ENCODE results near the gene BCKDHB.

Gene BCKDHB

DNA sequence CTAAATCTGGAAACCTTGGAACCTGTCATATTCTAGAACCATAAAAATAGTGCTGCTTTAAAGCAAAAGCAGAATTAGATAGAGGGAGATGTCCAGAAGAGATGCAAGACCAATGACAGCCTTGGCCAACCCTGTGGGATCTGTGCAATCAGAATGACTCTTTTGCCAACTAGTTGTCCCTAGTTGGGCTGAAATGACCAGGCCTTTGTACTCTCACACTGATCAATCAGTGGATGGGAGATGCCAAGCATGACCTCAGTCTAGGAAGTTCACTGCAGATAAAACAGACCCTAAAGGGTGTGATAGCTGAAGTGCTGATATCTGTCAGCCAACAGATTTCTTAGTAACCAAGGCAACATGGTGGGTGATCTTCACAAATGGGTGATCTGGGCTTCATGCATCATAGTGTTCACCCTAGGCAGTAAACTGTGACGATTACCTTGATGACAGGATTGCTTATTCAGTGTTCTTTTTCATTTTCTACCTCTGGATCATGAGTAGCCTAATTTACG is 52.1 kb downstream of the BCKDHB start:
- TF ChIP-seq, protein P1, sequence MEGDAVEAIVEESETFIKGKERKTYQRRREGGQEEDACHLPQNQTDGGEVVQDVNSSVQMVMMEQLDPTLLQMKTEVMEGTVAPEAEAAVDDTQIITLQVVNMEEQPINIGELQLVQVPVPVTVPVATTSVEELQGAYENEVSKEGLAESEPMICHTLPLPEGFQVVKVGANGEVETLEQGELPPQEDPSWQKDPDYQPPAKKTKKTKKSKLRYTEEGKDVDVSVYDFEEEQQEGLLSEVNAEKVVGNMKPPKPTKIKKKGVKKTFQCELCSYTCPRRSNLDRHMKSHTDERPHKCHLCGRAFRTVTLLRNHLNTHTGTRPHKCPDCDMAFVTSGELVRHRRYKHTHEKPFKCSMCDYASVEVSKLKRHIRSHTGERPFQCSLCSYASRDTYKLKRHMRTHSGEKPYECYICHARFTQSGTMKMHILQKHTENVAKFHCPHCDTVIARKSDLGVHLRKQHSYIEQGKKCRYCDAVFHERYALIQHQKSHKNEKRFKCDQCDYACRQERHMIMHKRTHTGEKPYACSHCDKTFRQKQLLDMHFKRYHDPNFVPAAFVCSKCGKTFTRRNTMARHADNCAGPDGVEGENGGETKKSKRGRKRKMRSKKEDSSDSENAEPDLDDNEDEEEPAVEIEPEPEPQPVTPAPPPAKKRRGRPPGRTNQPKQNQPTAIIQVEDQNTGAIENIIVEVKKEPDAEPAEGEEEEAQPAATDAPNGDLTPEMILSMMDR (IDR thresholded peaks at IDR 0.05; ENCODE audit: low read length) = no peak
- TF ChIP-seq EZH2phosphoT487 (IDR thresholded peaks at IDR 0.05; ENCODE audit: low read length) (no peak), EZH2 (optimal IDR thresholded peaks at IDR 0.05; ENCODE audit: low read depth, low read length) (no peak)
- Histone ChIP-seq H3K9me2 (replicated peaks; ENCODE audit: insufficient read depth, low read length) (no peaks in the 10 kb centered on the region), H3K4me2 (ENCODE audit: low read depth, low read length) (no peak overlapping the region), H3K4me3 (ENCODE audit: low read length) (no peak overlapping the region), H4K20me1 (ENCODE audit: insufficient read depth, low read length) (no peaks in the 10 kb centered on the region), H2AFZ (ENCODE audit: low read length) (no peak overlapping the region), H3K4me1 (ENCODE audit: low read length) (peaks cover 5% of the 10 kb centered on the region), H3K27ac (ENCODE audit: low read length) (no peak overlapping the region), H3K9ac (ENCODE audit: low read length) (no peak overlapping the region), H3F3A (ENCODE audit: insufficient read depth, low read length) (peaks cover 2% of the 10 kb centered on the region; the same call in 1 of the 2 replicates), H3K36me3 (replicated peaks; ENCODE audit: insufficient read depth, low read length) (no peaks in the 10 kb centered on the region), H3K79me2 (ENCODE audit: low read length) (0 out of 2 replicates have a peak, but pooled peaks cover 3% of the 10 kb centered on the region), H3K27me3 (replicated peaks; ENCODE audit: insufficient read depth, low read length) (no peaks in the 10 kb centered on the region), H3K9me3 (replicated peaks; ENCODE audit: insufficient read depth, low read length) (no peaks in the 10 kb centered on the region; the same call in 1 of the 2 replicates)
- DNase-seq = no peak

DNA sequence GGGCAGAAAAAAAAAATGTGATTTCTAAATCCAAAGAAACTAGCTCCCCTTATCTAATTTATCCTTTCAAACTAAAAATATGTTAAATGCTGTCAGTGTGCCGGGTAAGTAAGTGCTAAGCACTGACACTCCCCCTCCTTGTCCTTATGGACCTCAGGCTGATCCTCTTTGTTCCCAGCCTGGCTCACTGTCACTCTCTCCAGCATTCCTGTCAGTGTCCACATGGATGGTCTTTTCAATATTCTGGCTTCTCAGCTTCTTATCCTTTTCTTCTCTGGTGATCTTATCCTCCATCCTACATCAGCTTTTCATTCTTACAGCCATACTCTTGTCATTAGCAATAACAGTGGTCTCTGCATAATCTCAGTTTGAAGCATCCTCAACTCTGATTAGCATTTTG is 55.0 kb downstream of the BCKDHB start:
- TF ChIP-seq EZH2 (optimal IDR thresholded peaks at IDR 0.05; ENCODE audit: low read depth, low read length) (no peak), EZH2phosphoT487 (IDR thresholded peaks at IDR 0.05; ENCODE audit: low read length) (no peak)
- TF ChIP-seq, protein P1 (IDR thresholded peaks at IDR 0.05; ENCODE audit: low read length) = no peak
- Histone ChIP-seq H3K27ac (ENCODE audit: low read length) (no peak overlapping the region), H3K36me3 (replicated peaks; ENCODE audit: insufficient read depth, low read length) (no peaks in the 10 kb centered on the region), H4K20me1 (ENCODE audit: insufficient read depth, low read length) (no peaks in the 10 kb centered on the region), H3K79me2 (ENCODE audit: low read length) (0 out of 2 replicates have a peak, but pooled peaks cover 7% of the 10 kb centered on the region), H2AFZ (ENCODE audit: low read length) (no peak overlapping the region), H3K9ac (ENCODE audit: low read length) (no peak overlapping the region), H3K4me3 (ENCODE audit: low read length) (no peak overlapping the region), H3K27me3 (replicated peaks; ENCODE audit: insufficient read depth, low read length) (no peaks in the 10 kb centered on the region), H3F3A (ENCODE audit: insufficient read depth, low read length) (peaks cover 27% of the 10 kb centered on the region), H3K4me1 (ENCODE audit: low read length) (peaks cover 20% of the 10 kb centered on the region), H3K9me3 (replicated peaks; ENCODE audit: insufficient read depth, low read length) (no peaks in the 10 kb centered on the region), H3K4me2 (ENCODE audit: low read depth, low read length) (no peak overlapping the region), H3K9me2 (replicated peaks; ENCODE audit: insufficient read depth, low read length) (no peaks in the 10 kb centered on the region)
- DNase-seq = no peak

DNA sequence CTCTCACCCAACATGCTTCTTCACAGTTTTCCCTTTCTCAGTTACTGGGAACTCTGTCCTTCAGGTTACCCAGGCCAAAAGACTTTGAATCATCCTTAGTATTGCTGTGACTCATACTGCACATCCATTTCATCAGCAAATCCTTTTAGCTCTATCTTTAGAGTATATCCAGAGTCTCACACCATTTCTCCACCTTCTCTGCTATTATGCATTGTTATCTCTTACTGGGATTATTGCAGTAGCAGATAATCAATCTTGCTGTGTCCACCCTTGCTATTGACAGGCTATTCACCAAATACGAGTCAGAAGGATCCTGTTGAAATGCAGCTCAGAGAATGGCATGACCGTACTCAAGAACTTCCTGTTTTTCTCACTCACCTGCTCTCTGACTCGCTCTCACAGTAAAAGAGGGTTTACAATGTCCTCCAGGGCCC is 57.3 kb downstream of the BCKDHB start:
- no peaks in the 10 kb centered on the region for H3K27me3 ChIP-seq (replicated peaks; ENCODE audit: insufficient read depth, low read length)
- H3F3A ChIP-seq (ENCODE audit: insufficient read depth, low read length) = peaks cover 27% of the 10 kb centered on the region
- peak overlapping the region; percentile 56; the same call in 1 of the 2 replicates for H3K4me3 ChIP-seq (ENCODE audit: low read length)
- TF ChIP-seq EZH2phosphoT487 (IDR thresholded peaks at IDR 0.05; ENCODE audit: low read length) (no peak), EZH2 (optimal IDR thresholded peaks at IDR 0.05; ENCODE audit: low read depth, low read length) (no peak)
- TF ChIP-seq, protein P1 (IDR thresholded peaks at IDR 0.05; ENCODE audit: low read length) = no peak
- H3K4me2 ChIP-seq (ENCODE audit: low read depth, low read length) = peak overlapping the region; percentile 84
- no peaks in the 10 kb centered on the region; the same call in 1 of the 2 replicates for H3K36me3 ChIP-seq (replicated peaks; ENCODE audit: insufficient read depth, low read length)
- H3K9me2 ChIP-seq (replicated peaks; ENCODE audit: insufficient read depth, low read length) = no peaks in the 10 kb centered on the region
- peak; percentile 50 for DNase-seq
- no peaks in the 10 kb centered on the region for H4K20me1 ChIP-seq (ENCODE audit: insufficient read depth, low read length)
- H3K9me3 ChIP-seq (replicated peaks; ENCODE audit: insufficient read depth, low read length) = no peaks in the 10 kb centered on the region
- peak overlapping the region; percentile 91 for H3K27ac ChIP-seq (ENCODE audit: low read length)
- 0 out of 2 replicates have a peak, but pooled peaks cover 11% of the 10 kb centered on the region for H3K79me2 ChIP-seq (ENCODE audit: low read length)
- H3K9ac ChIP-seq (ENCODE audit: low read length) = peak overlapping the region; percentile 60
- H3K4me1 ChIP-seq (ENCODE audit: low read length) = peaks cover 20% of the 10 kb centered on the region
- H2AFZ ChIP-seq (ENCODE audit: low read length) = peak overlapping the region; percentile 54
